Sigmoid colon (tissue), 7 donors: Measurements from ENCODE around the gene LRRC37B. TPM values are rescaled to one million over a fixed set of nuclear protein-coding genes. Genes with fewer than 3 reads are reported as not detected.
"Not testable (repeated sequence)": the region's sequence is repeated elsewhere in the genome, so short reads cannot be mapped to it uniquely, and the experiment has no call there.

ENCODE experiments used
- DNase-seq: peaks from one replicate; pipeline ENCODE4 v3.0.0-alpha.2; 2019
- H3K27ac ChIP-seq, 4 donors: fragments of 200-600 bp; sonication (generic); one replicate each; pipeline ENCODE4 v1.5.1; 2016 to 2019; ENCODE audit warnings: mild to moderate bottlenecking in 1 of 4
- H3K27me3 ChIP-seq, 3 donors: fragments of 200-600 bp; sonication (generic); one replicate each; pipeline ENCODE4 v1.5.1; 2019; ENCODE audit warnings: mild to moderate bottlenecking in 1 of 3
- H3K36me3 ChIP-seq, 4 donors: fragments of 200-600 bp; sonication (generic); one replicate each; pipeline ENCODE4 v1.5.1; 2016 to 2019
- H3K4me1 ChIP-seq, 4 donors: fragments of 200-600 bp; sonication (generic); one replicate each; pipeline ENCODE4 v1.5.1; 2017 to 2019
- H3K4me3 ChIP-seq, 4 donors: fragments of 200-600 bp; sonication (generic); one replicate each; pipeline ENCODE4 v1.5.1; 2017 to 2019; ENCODE audit warnings: mild to moderate bottlenecking in 2 of 4, moderate library complexity in 1 of 4
- H3K9me3 ChIP-seq, 4 donors: fragments of 200-600 bp in 3 of 4; sonication (generic) in 3 of 4; one replicate each; pipeline versions ENCODE4 v1.5.1 to v1.6.1; 2013 to 2019
- CTCF ChIP-seq, 4 experiments: fragments of 450-650 bp in 3 of 4; fragments of 200-600 bp in 1 of 4; IDR thresholded peaks; one replicate each; pipeline ENCODE4 v1.5.1; 2016 to 2019; ENCODE audit warnings: antibody characterized with exemption in 4 of 4, mild to moderate bottlenecking in 3 of 4, moderate library complexity in 2 of 4
- EP300 ChIP-seq, 4 donors: sonication (generic); formaldehyde crosslinking; IDR thresholded peaks; one replicate each; pipeline ENCODE4 v1.6.1; 2017; ENCODE audit warnings: antibody characterized with exemption in 4 of 4
- POLR2A ChIP-seq, 2 donors: fragments of 450-650 bp; IDR thresholded peaks; one replicate each; pipeline ENCODE4 v1.6.1; 2016; ENCODE audit warnings: antibody characterized with exemption in 2 of 2, mild to moderate bottlenecking in 2 of 2, moderate library complexity in 2 of 2
- POLR2AphosphoS5 ChIP-seq, 4 donors: sonication (generic); formaldehyde crosslinking; IDR thresholded peaks; one replicate each; pipeline ENCODE4 v1.6.1; 2017; ENCODE audit warnings: antibody characterized with exemption in 4 of 4
- WGBS, 2 donors: extraction: QIAGEN DNeasy Blood & Tissue Kit; methylation state at CpG; one replicate each; pipeline ENCODE4 v1.1.7; 2013; 5-methylcytosine and 5-hydroxymethylcytosine counted together
- intact Hi-C: fragments of 100-400 bp; cut with DNase I; formaldehyde crosslinking; loops from one replicate; pipeline ENCODE4 v1.15.1; 2023
- polyA plus RNA-seq, 3 donors: library from polyadenylated mRNA; stranded (reverse); fragments of 200-250 nt; gene quantifications; one replicate each; pipeline ENCODE4 v1.2.3, GENCODE V29; 2013
- total RNA-seq, 4 donors: library from RNA; depleted of rRNA; stranded (reverse); fragments of >200 nt; gene quantifications; one replicate each; pipeline ENCODE4 v1.1.0, GENCODE V29; 2016
- donor health status: healthy with polysubstance abuse.
- donor health status: Bipolar disorder and iron deficiency.
- donor health status: healthy.

LRRC37B gene
- total RNA-seq (10 to 100 TPM; 14.0 to 44.9 (median 17.6) TPM), polyA plus RNA-seq (10 to 100 TPM in 1 of 3 donors, 1 to 10 TPM in 2; 4.2 to 10.8 (median 6.2) TPM)

- H3K36me3 ChIP-seq = no peaks in the 10 kb centered on the region
- H3K27me3 ChIP-seq = no peaks in the 10 kb centered on the region
- H3K4me1 ChIP-seq = peaks cover 0 to 26% (median 25%) of the 10 kb centered on the region in 4 donors
- no peaks in the 10 kb centered on the region for H3K9me3 ChIP-seq
- H3K4me3 ChIP-seq = peak within 1 kb of the TSS; percentile 52 to 96 (median 78)
- TF ChIP-seq POLR2AphosphoS5 (IDR thresholded peaks at IDR 0.05) = peak; percentile 48 to 75 (median 72)
- peak in 1 of 2 donors; percentile 13 for TF ChIP-seq POLR2A (IDR thresholded peaks at IDR 0.05)
- no peak for TF ChIP-seq EP300 (IDR thresholded peaks at IDR 0.05)
- peak; percentile 80 to 94 (median 88) for TF ChIP-seq CTCF (IDR thresholded peaks at IDR 0.05)
- 1% methylated on average over 51 of the region's 51 CpGs for WGBS, 2 donors
- intact Hi-C loops = loop anchor here (2.0 to 5.0 kb wide), 3 partner anchors 120 to 570 kb away; no protein-coding TSS in a partner anchor
- peak; percentile 92 for DNase-seq
- peak within 1 kb of the TSS; percentile 78 to 93 (median 86) for H3K27ac ChIP-seq
Observed at GRCh38 chr17:32006957-32007462, at the start of gene LRRC37B. Gene LRRC37B (plus strand): TSS chr17:32007383. CDS start chr17:32021393, 14,010 bp downstream.

GRCh38 chr17:31964131-31964530, 43.1 kb upstream of the LRRC37B start:
- H3K27ac ChIP-seq, intact Hi-C loops, H3K4me3 ChIP-seq, DNase-seq, H3K27me3 ChIP-seq, H3K4me1 ChIP-seq, H3K9me3 ChIP-seq: not testable (repeated sequence)
- peaks cover 0 to 74% (median 8%) of the 10 kb centered on the region in 4 donors for H3K36me3 ChIP-seq
- WGBS, 2 donors = 90 to 97% methylated on average over 8 of the region's 8 CpGs

- intact Hi-C loops = no loop called here
- Histone ChIP-seq H3K27ac (no peak overlapping the region), H3K36me3 (peaks cover 0 to 53% (median 12%) of the 10 kb centered on the region in 4 donors)
Observed at GRCh38 chr17:31967648-31968047, 39.5 kb upstream of the LRRC37B start.

GRCh38 chr17:31970416-31970815, 36.8 kb upstream of the LRRC37B start:
- peaks cover 0 to 54% (median 12%) of the 10 kb centered on the region in 4 donors for H3K36me3 ChIP-seq
- DNase-seq, H3K27ac ChIP-seq, intact Hi-C loops, H3K9me3 ChIP-seq, H3K4me3 ChIP-seq, H3K27me3 ChIP-seq, H3K4me1 ChIP-seq: not testable (repeated sequence)
- 86 to 93% methylated on average over 5 of the region's 5 CpGs for WGBS, 2 donors

More at GRCh38 chr17:31967648-31968047, 39.5 kb upstream of the LRRC37B start:
- no peaks in the 10 kb centered on the region for H3K4me1 ChIP-seq
- DNase-seq = no peak
- 96 to 97% methylated on average over 3 of the region's 3 CpGs for WGBS, 2 donors
- TF ChIP-seq POLR2A (IDR thresholded peaks at IDR 0.05) (no peak), EP300 (IDR thresholded peaks at IDR 0.05) (no peak), CTCF (IDR thresholded peaks at IDR 0.05) (no peak), POLR2AphosphoS5 (IDR thresholded peaks at IDR 0.05) (no peak)
- H3K9me3 ChIP-seq = no peaks in the 10 kb centered on the region
- H3K27me3 ChIP-seq = no peaks in the 10 kb centered on the region
- no peak overlapping the region for H3K4me3 ChIP-seq

GRCh38 chr17:31974269-31975071, 32.7 kb upstream of the LRRC37B start:
- H3K27me3 ChIP-seq, H3K4me1 ChIP-seq, H3K27ac ChIP-seq, H3K4me3 ChIP-seq, intact Hi-C loops, DNase-seq, H3K9me3 ChIP-seq: not testable (repeated sequence)
- WGBS, 2 donors = 95 to 97% methylated on average over 14 of the region's 14 CpGs
- peaks cover 0 to 62% (median 15%) of the 10 kb centered on the region in 4 donors for H3K36me3 ChIP-seq

GRCh38 chr17:31975391-31975790, 31.8 kb upstream of the LRRC37B start:
- intact Hi-C loops, H3K9me3 ChIP-seq, H3K27ac ChIP-seq, DNase-seq, H3K4me3 ChIP-seq, H3K4me1 ChIP-seq, H3K27me3 ChIP-seq: not testable (repeated sequence)
- H3K36me3 ChIP-seq = peaks cover 0 to 58% (median 13%) of the 10 kb centered on the region in 4 donors
- 86 to 90% methylated on average over 5 of the region's 5 CpGs for WGBS, 2 donors

GRCh38 chr17:31991821-31992220, 15.4 kb upstream of the LRRC37B start:
- H3K4me1 ChIP-seq, intact Hi-C loops: not testable (repeated sequence)
- H3K36me3 ChIP-seq = peaks cover 23 to 100% (median 46%) of the 10 kb centered on the region in 4 donors

More at GRCh38 chr17:31991821-31992220, 15.4 kb upstream of the LRRC37B start:
- WGBS, 2 donors = 91 to 92% methylated on average over 8 of the region's 8 CpGs
- H3K9me3 ChIP-seq, H3K4me3 ChIP-seq, H3K27ac ChIP-seq, H3K27me3 ChIP-seq, DNase-seq: not testable (repeated sequence)
